Stimulated activated CD4-positive, alpha-beta T cell treated with anti-CD3 and anti-CD28 coated beads, Interleukin-2, amount 100 ng/mL, for 48 hours (primary cell): ENCODE data around the gene ZNF474.
"Not testable (repeated sequence)": the region's sequence is repeated elsewhere in the genome, so short reads cannot be mapped to it uniquely, and the experiment has no call there.

Experiments used
- DNase-seq, 2 donors: peaks; one replicate each; pipeline ENCODE4 v3.0.0-alpha.2; 2020

ZNF474 gene

GRCh38 chr5:122129306-122129705 is at the start of gene ZNF474:
TSS of gene ZNF474 (plus strand) at chr5:122129546. CDS start at chr5:122151991, 22,445 bp downstream.
- no peak for DNase-seq

GRCh38 chr5:122081541-122081940 is 47.8 kb upstream of the ZNF474 start:
- DNase-seq: no peak

GRCh38 chr5:122083535-122083934 is 45.8 kb upstream of the ZNF474 start:
- no peak for DNase-seq

GRCh38 chr5:122085041-122085440 is 44.3 kb upstream of the ZNF474 start:
- no peak for DNase-seq

- no peak for DNase-seq
Observed at GRCh38 chr5:122089096-122090013, 40.0 kb upstream of the ZNF474 start.

GRCh38 chr5:122091936-122092600 is 37.3 kb upstream of the ZNF474 start:
- DNase-seq: no peak

- no peak for DNase-seq
Observed at GRCh38 chr5:122093415-122094180, 35.7 kb upstream of the ZNF474 start.

GRCh38 chr5:122094251-122094650 is 35.1 kb upstream of the ZNF474 start:
- not testable (repeated sequence) for DNase-seq

GRCh38 chr5:122095158-122095557 is 34.2 kb upstream of the ZNF474 start:
- no peak for DNase-seq

GRCh38 chr5:122097391-122097790 is 32.0 kb upstream of the ZNF474 start:
- DNase-seq: no peak

- DNase-seq: no peak
Observed at GRCh38 chr5:122099060-122099790, 30.1 kb upstream of the ZNF474 start.

GRCh38 chr5:122101636-122102285 is 27.6 kb upstream of the ZNF474 start:
- no peak for DNase-seq

- DNase-seq: no peak
Observed at GRCh38 chr5:122102825-122103224, 26.5 kb upstream of the ZNF474 start.

GRCh38 chr5:122105909-122106308 is 23.4 kb upstream of the ZNF474 start:
- no peak for DNase-seq

- DNase-seq: no peak
Observed at GRCh38 chr5:122107016-122107415, 22.3 kb upstream of the ZNF474 start.

- DNase-seq: no peak
Observed at GRCh38 chr5:122110987-122111386, 18.4 kb upstream of the ZNF474 start.

GRCh38 chr5:122111460-122111859 is 17.9 kb upstream of the ZNF474 start:
- no peak for DNase-seq

- no peak for DNase-seq
Observed at GRCh38 chr5:122112063-122112462, 17.3 kb upstream of the ZNF474 start.

- DNase-seq: no peak
Observed at GRCh38 chr5:122112733-122113558, 16.4 kb upstream of the ZNF474 start.

- DNase-seq: no peak
Observed at GRCh38 chr5:122114501-122114900, 14.8 kb upstream of the ZNF474 start.

GRCh38 chr5:122118356-122118948 is 10.9 kb upstream of the ZNF474 start:
- no peak for DNase-seq
